Thyroid gland (tissue), 4 donors: ENCODE data around the gene PCDHGA9. TPM values are rescaled to one million over a fixed set of nuclear protein-coding genes. Genes with fewer than 3 reads are reported as not detected.

Experiments used
- DNase-seq, 2 donors: peaks; one replicate each; pipeline ENCODE4 v3.0.0-alpha.2; 2019
- H3K27ac ChIP-seq, 3 donors: fragments of 200-600 bp; sonication (generic); 1 replicate in 2 of 3; 2 replicates in 1 of 3; pipeline ENCODE4 v1.5.1; 2016 to 2019; ENCODE audit warnings: mild to moderate bottlenecking in 1 of 3, moderate library complexity in 1 of 3
- H3K27me3 ChIP-seq: fragments of 200-600 bp; sonication (generic); one replicate; pipeline ENCODE4 v1.5.1; 2019
- H3K36me3 ChIP-seq, 2 donors: fragments of 200-600 bp; sonication (generic); one replicate each; pipeline ENCODE4 v1.5.1; 2016 to 2019
- H3K4me1 ChIP-seq, 2 donors: fragments of 200-600 bp; sonication (generic); one replicate each; pipeline ENCODE4 v1.5.1; 2017 to 2019
- H3K4me3 ChIP-seq, 3 donors: fragments of 200-600 bp; sonication (generic); replicated peaks in 1 of 3; 1 replicate in 2 of 3; 2 replicates in 1 of 3; pipeline ENCODE4 v1.5.1; 2016; ENCODE audit warnings: mild to moderate bottlenecking in 1 of 3
- H3K9me3 ChIP-seq: fragments of 200-600 bp; sonication (generic); one replicate; pipeline ENCODE4 v1.5.1; 2017
- POLR2A ChIP-seq, 2 donors: fragments of 450-650 bp; IDR thresholded peaks; one replicate each; pipeline ENCODE4 v1.6.1; 2017; ENCODE audit warnings: antibody characterized with exemption in 2 of 2, mild to moderate bottlenecking in 2 of 2, moderate library complexity in 1 of 2
- WGBS, 2 donors: methylation state at CpG; one replicate each; pipeline ENCODE4 v1.1.5; 2017; 5-methylcytosine and 5-hydroxymethylcytosine counted together
- intact Hi-C: fragments of 100-400 bp; cut with DNase I; formaldehyde crosslinking; loops from one replicate; pipeline ENCODE4 v1.15.1; 2023
- total RNA-seq, 4 donors: library from RNA; depleted of rRNA; stranded (reverse); fragments of >200 nt; gene quantifications; one replicate each; pipeline ENCODE4 v1.2.3, GENCODE V29; 2016
- TF ChIP-seq, protein P1 (sequence below), 6 experiments: fragments of 200-600 bp in 3 of 6; fragments of 450-650 bp in 3 of 6; sonication (generic) in 3 of 6; IDR thresholded peaks; one replicate each; pipeline ENCODE4 v1.5.1; 2016 to 2019; ENCODE audit warnings: antibody characterized with exemption in 6 of 6, mild to moderate bottlenecking in 2 of 6, inconsistent platforms in 1 of 6, moderate library complexity in 1 of 6

Gene PCDHGA9
- total RNA-seq, 4 donors from 2014 or later = 9.7 to 12.1 (median 11.0) TPM

DNA sequence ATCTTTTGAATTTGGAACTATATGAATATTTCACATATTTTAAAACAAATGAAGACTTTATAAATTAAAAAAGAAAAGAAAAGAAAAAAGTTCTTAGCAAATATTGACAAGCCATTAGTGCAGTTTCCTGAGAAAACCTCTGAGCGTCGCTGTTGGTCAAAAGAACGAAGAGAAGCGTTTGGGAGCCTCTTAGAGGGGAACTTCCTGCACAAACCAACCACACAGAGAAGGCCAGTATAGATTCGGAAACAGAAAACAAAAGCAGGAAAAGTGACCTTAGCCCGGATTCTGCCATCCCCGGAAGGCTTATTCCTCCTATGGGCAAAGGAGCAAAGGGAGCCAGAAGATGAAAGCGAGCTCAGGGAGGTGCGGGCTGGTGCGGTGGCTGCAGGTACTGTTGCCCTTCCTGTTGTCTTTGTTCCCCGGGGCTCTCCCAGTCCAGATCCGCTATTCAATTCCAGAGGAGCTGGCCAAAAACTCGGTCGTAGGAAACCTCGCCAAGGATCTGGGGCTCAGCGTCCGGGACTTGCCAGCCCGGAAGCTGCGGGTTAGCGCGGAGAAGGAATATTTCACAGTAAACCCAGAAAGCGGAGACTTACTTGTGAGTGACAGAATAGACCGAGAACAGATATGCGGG is 42.7 kb upstream of the PCDHGA9 start, which contains the start of gene PCDHGB2:
TSS of gene PCDHGB2 (plus strand) at position 205 of the 637 bp plus-strand sequence. CDS start at position 347, 142 bp downstream.
- TF ChIP-seq, protein P1, sequence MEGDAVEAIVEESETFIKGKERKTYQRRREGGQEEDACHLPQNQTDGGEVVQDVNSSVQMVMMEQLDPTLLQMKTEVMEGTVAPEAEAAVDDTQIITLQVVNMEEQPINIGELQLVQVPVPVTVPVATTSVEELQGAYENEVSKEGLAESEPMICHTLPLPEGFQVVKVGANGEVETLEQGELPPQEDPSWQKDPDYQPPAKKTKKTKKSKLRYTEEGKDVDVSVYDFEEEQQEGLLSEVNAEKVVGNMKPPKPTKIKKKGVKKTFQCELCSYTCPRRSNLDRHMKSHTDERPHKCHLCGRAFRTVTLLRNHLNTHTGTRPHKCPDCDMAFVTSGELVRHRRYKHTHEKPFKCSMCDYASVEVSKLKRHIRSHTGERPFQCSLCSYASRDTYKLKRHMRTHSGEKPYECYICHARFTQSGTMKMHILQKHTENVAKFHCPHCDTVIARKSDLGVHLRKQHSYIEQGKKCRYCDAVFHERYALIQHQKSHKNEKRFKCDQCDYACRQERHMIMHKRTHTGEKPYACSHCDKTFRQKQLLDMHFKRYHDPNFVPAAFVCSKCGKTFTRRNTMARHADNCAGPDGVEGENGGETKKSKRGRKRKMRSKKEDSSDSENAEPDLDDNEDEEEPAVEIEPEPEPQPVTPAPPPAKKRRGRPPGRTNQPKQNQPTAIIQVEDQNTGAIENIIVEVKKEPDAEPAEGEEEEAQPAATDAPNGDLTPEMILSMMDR (IDR thresholded peaks at IDR 0.05) = peak in 2 of 6 experiments; percentile 15 to 20
- no peak for TF ChIP-seq POLR2A (IDR thresholded peaks at IDR 0.05)
- intact Hi-C loops = no loop called here
- no peak within 1 kb of the TSS for H3K27ac ChIP-seq
- peaks cover 8% of the 10 kb centered on the region for H3K9me3 ChIP-seq
- no peak within 1 kb of the TSS for H3K4me3 ChIP-seq
- H3K4me1 ChIP-seq = no peaks in the 10 kb centered on the region
- no peaks in the 10 kb centered on the region for H3K36me3 ChIP-seq
- no peaks in the 10 kb centered on the region for H3K27me3 ChIP-seq
- DNase-seq = no peak
- 14 to 19% methylated on average over 24 of the region's 24 CpGs for WGBS, 2 donors

GRCh38 chr5:141360685-141361084 is 41.9 kb upstream of the PCDHGA9 start:
- Histone ChIP-seq H3K9me3 (peaks cover 8% of the 10 kb centered on the region), H3K27ac (no peak overlapping the region), H3K27me3 (no peaks in the 10 kb centered on the region), H3K4me3 (no peak overlapping the region), H3K36me3 (no peaks in the 10 kb centered on the region), H3K4me1 (no peaks in the 10 kb centered on the region)
- intact Hi-C loops = no loop called here
- WGBS, 2 donors = 33 to 41% methylated on average over 15 of the region's 15 CpGs
- TF ChIP-seq, protein P1 (IDR thresholded peaks at IDR 0.05) = no peak
- TF ChIP-seq POLR2A (IDR thresholded peaks at IDR 0.05) = no peak
- no peak for DNase-seq

DNA sequence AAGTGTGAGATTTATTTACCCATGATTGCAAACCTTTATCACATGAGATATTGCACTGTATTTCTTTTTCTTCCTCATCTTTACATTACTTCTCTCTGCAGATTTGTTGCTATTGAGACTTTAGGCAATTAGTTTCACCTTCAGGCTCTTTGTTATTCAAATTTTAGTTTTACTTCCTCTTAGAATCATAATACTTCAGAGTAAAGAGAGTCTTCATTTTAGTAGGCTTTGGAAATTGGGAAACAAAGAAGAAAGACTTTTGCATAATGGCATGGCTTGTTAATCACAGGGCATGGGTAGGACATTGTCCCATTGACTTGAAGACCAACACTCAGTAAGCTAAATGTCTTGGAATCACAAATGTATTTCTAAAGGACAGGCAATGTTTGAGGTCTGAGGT is 39.9 kb upstream of the PCDHGA9 start:
- peaks cover 8% of the 10 kb centered on the region for H3K9me3 ChIP-seq
- intact Hi-C loops = no loop called here
- no peak for DNase-seq
- TF ChIP-seq, protein P1 (IDR thresholded peaks at IDR 0.05) = no peak
- no peak for TF ChIP-seq POLR2A (IDR thresholded peaks at IDR 0.05)
- no peak overlapping the region for H3K4me3 ChIP-seq
- H3K36me3 ChIP-seq = no peaks in the 10 kb centered on the region
- no peaks in the 10 kb centered on the region for H3K4me1 ChIP-seq
- no peaks in the 10 kb centered on the region for H3K27me3 ChIP-seq
- H3K27ac ChIP-seq = no peak overlapping the region

GRCh38 chr5:141363952-141364660 is 38.5 kb upstream of the PCDHGA9 start, which contains the start of gene PCDHGA5:
TSS of gene PCDHGA5 (plus strand) at chr5:141364162. CDS start at chr5:141364331, 169 bp downstream.
- Histone ChIP-seq H3K4me3 (no peak within 1 kb of the TSS), H3K9me3 (peaks cover 4% of the 10 kb centered on the region), H3K36me3 (no peaks in the 10 kb centered on the region), H3K27ac (no peak within 1 kb of the TSS), H3K4me1 (no peaks in the 10 kb centered on the region), H3K27me3 (no peaks in the 10 kb centered on the region)
- intact Hi-C loops = no loop called here
- 10 to 20% methylated on average over 24 to 30 of the region's 34 CpGs for WGBS, 2 donors
- no peak for DNase-seq
- TF ChIP-seq POLR2A (IDR thresholded peaks at IDR 0.05) = no peak
- TF ChIP-seq, protein P1 (IDR thresholded peaks at IDR 0.05) = no peak
